Measurements from ENCODE around the gene SNX10.

Gene SNX10

GRCh38 chr7:26340476-26341018, 48.9 kb downstream of the SNX10 start:
- no peak for DNase-seq

- DNase-seq: no peak
Measured at GRCh38 chr7:26343320-26343832, 51.7 kb downstream of the SNX10 start.

DNA sequence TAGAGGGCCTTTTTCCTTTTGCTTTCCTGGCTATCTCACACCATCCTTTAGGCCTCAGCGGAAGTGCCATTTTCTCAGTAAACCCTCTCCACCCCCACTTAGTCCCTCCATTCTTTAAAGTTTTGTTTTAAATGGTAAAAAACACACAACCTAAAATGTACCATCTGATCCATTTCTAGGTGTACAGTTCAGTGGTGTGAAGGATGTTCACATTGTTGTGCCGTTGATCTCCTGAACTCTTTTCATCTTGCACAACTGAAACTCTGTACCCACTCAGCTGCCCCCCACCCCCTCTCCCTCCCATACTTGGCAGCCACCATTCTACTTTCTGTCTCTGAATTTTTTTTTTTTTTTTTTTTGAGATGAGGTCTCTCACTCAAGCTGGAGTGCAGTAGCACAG, 52.2 kb downstream of the SNX10 start:
- no peak for DNase-seq

GRCh38 chr7:26345202-26345601, 53.5 kb downstream of the SNX10 start:
- no peak for DNase-seq

GRCh38 chr7:26345837-26346236, 54.2 kb downstream of the SNX10 start:
- DNase-seq: no peak

DNA sequence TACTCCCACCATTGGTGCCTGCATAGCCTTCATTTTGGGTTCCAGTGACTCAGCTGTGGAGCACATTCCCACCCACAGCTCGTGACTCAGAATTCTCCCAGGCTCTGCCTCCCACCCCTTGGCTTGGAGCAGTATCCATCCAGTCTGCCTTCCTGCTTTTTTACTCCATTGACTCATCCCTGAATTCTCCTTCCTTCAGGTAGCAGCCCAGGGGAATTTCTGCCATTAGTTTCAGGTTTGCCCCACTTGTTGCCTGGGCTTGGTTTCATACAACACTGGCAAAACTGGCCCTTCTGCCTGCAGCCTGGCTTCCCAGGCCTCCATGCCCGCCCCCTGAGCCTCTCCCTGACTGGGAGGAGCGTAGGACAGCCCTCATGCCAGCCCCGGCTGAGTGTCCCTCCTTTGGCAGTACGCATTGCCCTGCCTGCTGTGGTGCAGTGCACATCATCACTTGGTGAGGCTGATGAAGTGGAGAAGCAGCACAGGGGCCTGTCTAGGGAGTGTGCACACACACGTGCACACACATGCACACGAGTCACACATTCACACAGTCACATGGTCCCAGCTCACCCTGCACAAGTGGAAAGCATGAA, 55.0 kb downstream of the SNX10 start:
- DNase-seq: no peak

GRCh38 chr7:26348234-26348851, 56.7 kb downstream of the SNX10 start:
- DNase-seq: no peak

- DNase-seq: no peak
Measured at GRCh38 chr7:26349005-26349915, 57.6 kb downstream of the SNX10 start.

GRCh38 chr7:26351171-26351570, 59.5 kb downstream of the SNX10 start:
- DNase-seq: no peak

GRCh38 chr7:26356229-26356628, 64.6 kb downstream of the SNX10 start:
- no peak for DNase-seq

GRCh38 chr7:26356929-26357798, 65.5 kb downstream of the SNX10 start:
- DNase-seq: no peak

- DNase-seq: no peak
Measured at GRCh38 chr7:26357799-26358151, 66.1 kb downstream of the SNX10 start.

- no peak for DNase-seq
Measured at GRCh38 chr7:26360650-26361049, 69.0 kb downstream of the SNX10 start.

GRCh38 chr7:26361637-26362036, 70.0 kb downstream of the SNX10 start:
- no peak for DNase-seq

- DNase-seq: no peak
Measured at GRCh38 chr7:26363465-26363864, 71.8 kb downstream of the SNX10 start.

- peak; percentile 69 for DNase-seq
Measured at GRCh38 chr7:26365077-26365900, 73.6 kb downstream of the SNX10 start.

DNA sequence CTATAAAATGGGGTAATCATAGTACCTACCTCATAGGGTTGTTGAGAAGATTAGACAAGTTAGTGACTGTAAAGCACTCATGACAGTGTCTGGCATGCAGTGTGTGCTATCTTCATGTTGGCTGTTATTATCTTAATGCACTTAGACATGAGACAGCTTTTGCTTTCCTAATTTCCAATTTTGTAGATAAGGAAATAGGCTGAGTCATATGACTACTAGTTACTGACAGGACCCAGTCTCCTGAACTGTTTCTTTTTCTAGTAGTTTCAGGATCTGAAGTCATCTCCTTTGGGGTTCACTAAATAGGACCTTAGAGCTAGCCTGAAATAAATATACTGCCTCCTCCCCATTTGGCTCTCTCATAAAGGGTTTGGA, 74.2 kb downstream of the SNX10 start:
- DNase-seq: no peak

GRCh38 chr7:26367219-26367711, 75.6 kb downstream of the SNX10 start:
- DNase-seq: no peak

DNA sequence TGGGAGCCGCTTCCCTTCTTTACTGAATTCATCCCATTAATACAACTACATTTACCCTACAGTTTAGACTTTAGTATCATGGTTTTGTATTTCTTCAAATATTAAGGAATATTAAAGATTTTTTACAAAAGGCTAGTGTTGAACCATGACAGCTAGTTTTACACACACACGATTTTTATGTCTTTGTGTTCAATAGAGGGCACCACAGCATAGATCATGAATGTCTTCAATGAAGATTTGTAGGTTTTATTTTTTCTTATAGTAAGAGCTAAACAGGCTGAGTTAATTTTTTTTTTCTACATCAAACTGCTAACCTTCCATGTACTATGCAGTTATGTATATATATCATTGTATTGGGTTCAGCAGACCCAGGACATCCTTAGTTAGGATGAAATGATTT, 76.9 kb downstream of the SNX10 start:
- no peak for DNase-seq

- DNase-seq: peak; percentile 53
Measured at GRCh38 chr7:26369593-26369992, 77.9 kb downstream of the SNX10 start.

DNA sequence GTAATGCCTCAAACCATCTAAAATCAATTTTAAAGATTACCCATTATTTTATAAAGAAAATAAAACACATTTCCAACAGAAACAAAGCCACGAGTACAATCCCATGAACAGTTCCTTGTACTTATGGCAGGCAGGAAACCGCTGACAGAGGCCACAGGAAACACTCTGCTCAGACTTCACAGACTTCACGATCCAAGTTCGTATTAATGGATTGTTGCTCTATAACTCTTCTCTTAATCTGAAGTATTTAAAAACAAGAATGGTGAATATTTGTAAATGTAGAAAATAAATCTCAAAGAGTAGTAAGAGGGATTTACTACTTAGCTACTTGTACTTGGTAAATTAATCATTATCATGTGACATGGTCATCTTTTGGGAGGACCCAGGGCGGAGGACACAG, 78.3 kb downstream of the SNX10 start:
- no peak for DNase-seq

DNA sequence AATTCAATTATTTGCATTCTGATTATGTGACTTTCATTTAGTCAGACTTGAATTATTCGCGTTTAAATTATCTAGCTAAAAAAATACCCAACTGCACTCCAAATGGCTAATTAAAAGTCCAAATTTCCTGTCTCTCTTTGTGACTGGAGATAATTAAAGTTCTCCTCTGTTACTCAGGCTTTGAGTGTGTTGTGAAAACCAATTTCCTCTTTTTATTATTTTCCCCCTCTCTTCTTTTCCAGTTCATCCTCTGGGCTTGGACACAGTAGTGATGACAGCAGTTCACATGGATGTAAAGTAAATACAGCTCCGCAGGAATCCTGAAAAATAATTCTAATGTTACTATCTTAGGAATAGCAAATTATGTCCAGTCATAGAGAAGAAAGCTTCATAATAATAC, 80.6 kb downstream of the SNX10 start:
- no peak for DNase-seq

Data from fibroblast of upper back skin (primary cell).